22Rv1 (cell line): ENCODE data around the gene COBL.

ENCODE experiments used
- H3K27ac ChIP-seq: fragments of 450-650 bp; 2 replicates; pipeline ENCODE4 v1.5.1; 2017
- ZFX ChIP-seq: fragments of 450-650 bp; IDR thresholded peaks from 2 replicates; pipeline ENCODE4 v1.6.1; 2017; ENCODE audit warnings: antibody characterized with exemption, borderline replicate concordance
- TF ChIP-seq, protein P1 (sequence below): fragments of 450-650 bp; IDR thresholded peaks from 2 replicates; pipeline ENCODE4 v1.5.1; 2017; ENCODE audit warnings: mild to moderate bottlenecking

COBL gene

DNA sequence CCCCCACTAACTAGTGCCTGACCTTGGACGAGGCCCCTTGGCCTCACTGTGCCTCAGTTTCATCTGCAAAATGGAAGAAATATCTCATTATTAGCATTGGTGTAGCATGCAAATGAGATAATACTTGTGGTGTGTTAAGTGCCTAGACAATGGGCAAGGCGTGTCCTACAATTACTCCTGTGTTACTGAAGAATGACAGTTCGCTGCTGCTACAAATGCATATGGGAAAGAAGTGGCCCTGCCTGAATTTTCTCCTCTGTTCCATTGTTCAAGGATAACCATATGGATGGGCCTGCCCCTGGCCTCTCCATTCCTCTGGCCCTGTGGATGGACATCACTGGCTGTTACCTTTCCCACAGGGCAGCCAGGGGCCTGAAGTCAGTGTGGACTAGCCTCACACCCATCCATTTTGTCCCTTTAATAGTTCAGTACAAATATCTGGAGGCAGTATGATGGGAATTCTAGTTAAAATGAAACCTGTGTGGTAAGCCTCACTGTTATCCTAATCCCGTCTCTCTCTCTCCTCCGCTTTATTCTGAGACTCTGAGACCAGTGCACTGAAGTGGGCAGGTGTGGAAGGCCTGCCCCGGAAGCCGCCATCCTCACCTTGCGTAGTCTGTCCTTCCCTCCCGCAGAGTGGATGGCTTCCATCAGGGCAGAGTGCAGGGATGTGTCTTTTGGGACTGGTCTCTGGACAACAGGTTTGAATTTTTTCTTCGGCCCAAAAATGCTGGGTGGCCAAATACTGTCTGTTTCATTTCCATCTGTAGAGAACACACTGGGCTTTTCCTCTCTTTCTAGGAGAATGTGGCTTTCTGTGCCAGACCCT lies 289.3 kb downstream of the COBL start:
- H3K27ac ChIP-seq, result no peak overlapping the region
- TF ChIP-seq, protein P1, sequence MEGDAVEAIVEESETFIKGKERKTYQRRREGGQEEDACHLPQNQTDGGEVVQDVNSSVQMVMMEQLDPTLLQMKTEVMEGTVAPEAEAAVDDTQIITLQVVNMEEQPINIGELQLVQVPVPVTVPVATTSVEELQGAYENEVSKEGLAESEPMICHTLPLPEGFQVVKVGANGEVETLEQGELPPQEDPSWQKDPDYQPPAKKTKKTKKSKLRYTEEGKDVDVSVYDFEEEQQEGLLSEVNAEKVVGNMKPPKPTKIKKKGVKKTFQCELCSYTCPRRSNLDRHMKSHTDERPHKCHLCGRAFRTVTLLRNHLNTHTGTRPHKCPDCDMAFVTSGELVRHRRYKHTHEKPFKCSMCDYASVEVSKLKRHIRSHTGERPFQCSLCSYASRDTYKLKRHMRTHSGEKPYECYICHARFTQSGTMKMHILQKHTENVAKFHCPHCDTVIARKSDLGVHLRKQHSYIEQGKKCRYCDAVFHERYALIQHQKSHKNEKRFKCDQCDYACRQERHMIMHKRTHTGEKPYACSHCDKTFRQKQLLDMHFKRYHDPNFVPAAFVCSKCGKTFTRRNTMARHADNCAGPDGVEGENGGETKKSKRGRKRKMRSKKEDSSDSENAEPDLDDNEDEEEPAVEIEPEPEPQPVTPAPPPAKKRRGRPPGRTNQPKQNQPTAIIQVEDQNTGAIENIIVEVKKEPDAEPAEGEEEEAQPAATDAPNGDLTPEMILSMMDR, result no peak
- no peak for TF ChIP-seq ZFX

DNA sequence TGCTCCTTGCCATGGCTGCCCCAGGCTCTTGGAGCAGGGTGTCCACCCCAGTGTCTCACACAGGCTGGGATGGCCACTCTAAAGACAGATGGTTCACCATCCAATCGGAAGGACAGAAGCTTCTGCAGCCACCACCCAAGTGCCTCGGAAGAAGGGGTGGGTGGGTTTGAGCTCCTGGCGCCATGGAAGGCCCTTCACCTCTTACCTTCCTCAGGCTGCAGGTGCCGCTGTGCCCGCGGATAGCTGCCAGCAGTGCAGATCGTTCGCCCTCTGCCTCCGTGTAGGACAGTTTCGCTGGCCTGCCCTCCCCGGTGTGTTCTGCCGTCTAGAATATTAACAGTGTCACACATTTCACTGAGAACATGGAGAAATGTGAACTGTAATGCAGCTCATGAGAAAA lies 290.3 kb downstream of the COBL start:
- TF ChIP-seq, protein P1, result no peak
- TF ChIP-seq ZFX, result no peak
- H3K27ac ChIP-seq, result no peak overlapping the region

DNA sequence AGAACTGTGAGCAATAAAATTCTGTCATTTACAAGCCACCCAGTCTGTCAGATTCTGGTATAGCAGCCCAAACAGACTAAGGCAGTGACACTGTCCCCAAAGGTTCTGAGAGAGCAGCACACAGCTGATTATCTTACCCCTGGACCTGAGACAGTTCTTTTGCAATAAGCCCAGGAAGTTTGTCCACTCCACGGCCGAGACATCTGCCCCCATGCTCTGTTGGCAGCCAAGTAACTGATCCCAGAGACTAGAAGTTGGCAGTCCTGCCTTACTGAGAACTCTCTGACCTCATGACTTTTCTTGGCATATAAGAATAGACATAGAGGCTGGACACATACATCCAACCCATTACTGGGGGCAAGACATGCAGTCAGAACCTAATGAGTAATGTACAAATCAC lies 290.9 kb downstream of the COBL start:
- H3K27ac ChIP-seq, result no peak overlapping the region
- TF ChIP-seq ZFX, result no peak
- TF ChIP-seq, protein P1, result no peak

DNA sequence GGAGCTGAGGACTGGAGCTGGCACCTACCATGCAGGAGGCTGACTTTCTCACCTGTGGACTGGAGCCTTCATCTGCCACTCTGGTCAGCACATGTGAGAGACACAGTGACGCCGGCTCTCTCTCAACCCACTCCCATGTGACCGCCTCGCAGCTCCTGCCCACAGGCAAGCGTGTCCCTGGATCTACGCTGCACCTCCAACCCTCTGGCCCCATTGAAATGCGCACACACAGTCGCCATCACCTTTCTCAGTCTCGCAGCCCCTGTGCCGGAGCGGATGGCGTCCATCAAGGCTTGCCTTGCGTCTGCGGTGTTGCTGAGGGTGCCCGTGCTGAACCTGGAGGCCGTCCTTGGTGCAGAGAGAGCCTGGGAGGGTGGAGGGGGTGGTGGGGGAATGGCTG lies 291.7 kb downstream of the COBL start:
- TF ChIP-seq, protein P1, result no peak
- TF ChIP-seq ZFX, result no peak
- H3K27ac ChIP-seq, result no peak overlapping the region

DNA sequence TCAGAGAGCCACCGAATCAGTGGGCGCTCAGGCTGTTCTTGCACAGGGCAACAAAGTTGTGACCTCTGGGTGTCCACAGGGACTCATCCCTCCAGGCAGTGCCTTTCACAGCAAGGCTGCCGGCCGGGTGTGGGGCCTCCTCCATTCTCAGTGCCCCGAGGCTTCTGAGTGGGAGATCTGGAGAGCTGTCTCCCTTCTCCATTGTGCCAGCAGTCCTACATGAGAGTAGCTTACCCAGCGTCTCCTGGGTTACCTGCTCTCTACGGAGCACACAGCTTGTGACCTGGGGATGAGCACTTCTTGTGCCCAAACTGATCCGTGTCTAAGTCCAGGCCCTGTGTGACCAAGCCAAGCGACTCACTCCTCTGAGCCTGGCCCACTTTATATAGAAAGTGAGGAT lies 293.1 kb downstream of the COBL start:
- TF ChIP-seq ZFX, result no peak
- TF ChIP-seq, protein P1, result no peak
- H3K27ac ChIP-seq, result no peak overlapping the region

DNA sequence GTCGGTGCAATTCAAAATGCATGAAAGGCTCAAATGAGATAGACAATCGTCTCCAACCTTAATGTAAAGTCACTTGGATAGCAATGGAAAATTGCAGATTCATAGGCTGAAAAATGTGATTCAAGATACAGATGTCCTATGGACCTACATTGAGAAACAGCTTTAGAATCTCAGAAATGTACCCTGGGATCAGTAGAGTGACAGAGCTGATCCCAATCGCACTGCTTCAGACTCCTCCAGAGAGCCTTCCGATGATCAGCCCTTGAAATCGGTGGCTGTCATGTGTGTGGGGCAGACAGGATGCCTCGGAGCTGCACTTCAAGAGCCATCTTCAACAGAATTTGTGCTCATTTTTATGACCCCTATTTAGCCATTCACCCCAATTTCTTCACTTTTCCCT lies 293.8 kb downstream of the COBL start:
- no peak overlapping the region for H3K27ac ChIP-seq
- TF ChIP-seq, protein P1, result no peak
- TF ChIP-seq ZFX, result no peak

DNA sequence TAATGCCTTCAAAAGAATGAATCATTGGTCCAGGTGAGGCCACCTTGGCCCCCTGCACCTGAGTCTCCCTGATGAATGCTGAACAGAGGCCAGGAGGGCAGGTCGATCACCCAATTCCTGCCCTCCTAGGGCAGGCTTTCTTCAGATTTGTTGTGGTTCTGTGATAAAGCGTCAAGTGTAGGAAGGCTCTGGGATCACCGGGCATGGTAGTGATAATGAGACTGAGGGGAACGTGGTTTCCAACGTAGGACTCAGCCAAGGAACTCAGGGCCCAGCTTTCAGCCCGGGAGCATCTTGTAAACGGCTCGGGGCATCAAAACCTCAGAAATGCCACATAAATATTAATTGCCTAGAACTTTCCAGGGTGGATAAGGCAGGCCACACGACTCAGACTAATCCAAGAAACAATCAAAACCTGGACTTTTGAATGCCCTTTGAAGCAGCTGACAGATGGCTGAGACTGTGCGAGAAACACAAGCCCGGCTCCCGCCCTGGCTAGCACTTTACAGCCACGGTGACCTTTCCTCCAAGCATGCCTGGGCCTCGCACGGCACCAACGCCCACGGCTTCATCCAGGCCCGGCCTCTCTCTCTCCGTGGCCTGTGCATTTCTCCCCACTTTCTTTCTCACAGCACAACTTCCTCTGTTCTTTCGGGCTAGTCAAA lies 294.6 kb downstream of the COBL start:
- TF ChIP-seq ZFX, result no peak
- TF ChIP-seq, protein P1, result no peak
- H3K27ac ChIP-seq, result no peak overlapping the region
